ENCODE data around the gene IRX2. TPM values are rescaled to one million over a fixed set of nuclear protein-coding genes. Genes with fewer than 3 reads are reported as not detected.

The IRX2 gene
- total and polyA plus RNA-seq, 10 of the 15 experiments (the other 5 are each of a cell fraction or from before 2014, with no cell fraction given): not detected

GRCh38 chr5:2703041-2703440, 48.4 kb downstream of the IRX2 start:
- Histone ChIP-seq H3K36me3 (ENCODE audit: control insufficient read depth in 2 of 2, insufficient read depth in 2 of 2, low read length in 1 of 2) (no peaks in the 10 kb centered on the region), H3K27me3 (replicated peaks in 1 of 2; ENCODE audit: control insufficient read depth in 2 of 2, insufficient read depth in 2 of 2, low read length in 1 of 2) (no peaks in the 10 kb centered on the region), H3K9me3 (replicated peaks; ENCODE audit: control insufficient read depth, insufficient read depth, low read length) (no peaks in the 10 kb centered on the region; the same call in 2 of the 3 replicates), H3K4me1 (ENCODE audit: control insufficient read depth, insufficient read depth, low read length) (no peaks in the 10 kb centered on the region), H3K4me2 (ENCODE audit: control insufficient read depth, insufficient read depth) (no peak overlapping the region), H3K27ac (ENCODE audit: control insufficient read depth, insufficient read depth) (no peak overlapping the region), H2AFZ (ENCODE audit: control insufficient read depth, low read depth, low read length) (no peak overlapping the region), H4K20me1 (ENCODE audit: control insufficient read depth, insufficient read depth) (no peaks in the 10 kb centered on the region), H3K4me3 (no peak overlapping the region), H3K9ac (ENCODE audit: control insufficient read depth, insufficient read depth, low read length) (no peak overlapping the region), H3K79me2 (ENCODE audit: control insufficient read depth, insufficient read depth, low read length) (no peaks in the 10 kb centered on the region)
- in situ Hi-C loops (cut with MboI) (no loop called here), intact Hi-C loops (cut with micrococcal nuclease; ENCODE audit: unreplicated experiment) (no loop called here)
- POLR2A ChIA-PET: no interaction called here
- RAD21 ChIA-PET (ENCODE audit: unreplicated experiment): no interaction called here
- no peak for FAIRE-seq
- DNase-seq (ENCODE audit: low read depth, low spot score): no peak
- TF ChIP-seq RBBP5 (conservative IDR thresholded peaks at IDR 0.05): no peak
- TF ChIP-seq RCOR1 (conservative IDR thresholded peaks at IDR 0.05; ENCODE audit: low read depth, low read length): no peak
- TF ChIP-seq E2F8 (IDR thresholded peaks at IDR 0.05; ENCODE audit: low read depth, partially characterized antibody): no peak
- TF ChIP-seq NFYB (IDR thresholded peaks at IDR 0.05; ENCODE audit: insufficient read depth, low read depth, low read length): no peak
- no peak for TF ChIP-seq RELB (IDR thresholded peaks at IDR 0.05; ENCODE audit: low read depth)
- no peak for TF ChIP-seq HDAC6 (IDR thresholded peaks at IDR 0.05; ENCODE audit: unreplicated experiment)
- TF ChIP-seq STAT3 (IDR thresholded peaks at IDR 0.05; ENCODE audit: low read depth, low read length): no peak
- no peak for TF ChIP-seq IKZF1 (conservative IDR thresholded peaks at IDR 0.05)
- TF ChIP-seq CREB1 (IDR thresholded peaks at IDR 0.05; ENCODE audit: low read depth): no peak
- TF ChIP-seq USF2 (IDR thresholded peaks at IDR 0.05; ENCODE audit: borderline replicate concordance, low read depth, low read length): no peak
- TF ChIP-seq PAX5 (IDR thresholded peaks at IDR 0.05; ENCODE audit: borderline replicate concordance, low read depth, low read length): no peak
- no peak for TF ChIP-seq CBX5 (IDR thresholded peaks at IDR 0.05; ENCODE audit: low read depth)
- TF ChIP-seq TARDBP (IDR thresholded peaks at IDR 0.05; ENCODE audit: borderline replicate concordance): no peak
- WGBS (ENCODE audit: insufficient coverage, insufficient replicate concordance, low lambda C conversion rate, missing lambda C conversion rate): 58% methylated on average over 13 of the region's 13 CpGs
- CTCF ChIA-PET: no interaction called here
- SMC1A ChIA-PET (ENCODE audit: uncharacterized antibody, unreplicated experiment): no interaction called here
- ATAC-seq: no peak
- BruUV-seq (replicated peaks): no TSS peak
